Epithelial cell of esophagus (primary cell): Measurements from ENCODE around the gene ATXN7L1.
A peak's percentile ranks its signal among the peaks of the same experiment; 100 is the strongest.

Source experiments
- DNase-seq: peaks from one replicate; pipeline ENCODE4 v3.0.0; 2010; ENCODE audit warnings: low read depth
- H3K4me3 ChIP-seq: 2 replicates; pipeline ENCODE4 v1.5.1; 2011; ENCODE audit warnings: mild to moderate bottlenecking, low read length, control low read depth
- TF ChIP-seq, protein P1 (sequence below): IDR thresholded peaks from 2 replicates; pipeline ENCODE4 v1.5.1; 2011; ENCODE audit warnings: low read depth, mild to moderate bottlenecking, low read length, control low read depth, inconsistent platforms; ENCODE audit not compliant: insufficient read depth; ENCODE audit errors: missing control alignments

The ATXN7L1 gene

GRCh38 chr7:105837765-105838626 is 38.4 kb downstream of the ATXN7L1 start:
- H3K4me3 ChIP-seq = no peak overlapping the region
- no peak for DNase-seq
- TF ChIP-seq, protein P1, sequence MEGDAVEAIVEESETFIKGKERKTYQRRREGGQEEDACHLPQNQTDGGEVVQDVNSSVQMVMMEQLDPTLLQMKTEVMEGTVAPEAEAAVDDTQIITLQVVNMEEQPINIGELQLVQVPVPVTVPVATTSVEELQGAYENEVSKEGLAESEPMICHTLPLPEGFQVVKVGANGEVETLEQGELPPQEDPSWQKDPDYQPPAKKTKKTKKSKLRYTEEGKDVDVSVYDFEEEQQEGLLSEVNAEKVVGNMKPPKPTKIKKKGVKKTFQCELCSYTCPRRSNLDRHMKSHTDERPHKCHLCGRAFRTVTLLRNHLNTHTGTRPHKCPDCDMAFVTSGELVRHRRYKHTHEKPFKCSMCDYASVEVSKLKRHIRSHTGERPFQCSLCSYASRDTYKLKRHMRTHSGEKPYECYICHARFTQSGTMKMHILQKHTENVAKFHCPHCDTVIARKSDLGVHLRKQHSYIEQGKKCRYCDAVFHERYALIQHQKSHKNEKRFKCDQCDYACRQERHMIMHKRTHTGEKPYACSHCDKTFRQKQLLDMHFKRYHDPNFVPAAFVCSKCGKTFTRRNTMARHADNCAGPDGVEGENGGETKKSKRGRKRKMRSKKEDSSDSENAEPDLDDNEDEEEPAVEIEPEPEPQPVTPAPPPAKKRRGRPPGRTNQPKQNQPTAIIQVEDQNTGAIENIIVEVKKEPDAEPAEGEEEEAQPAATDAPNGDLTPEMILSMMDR = no peak

DNA sequence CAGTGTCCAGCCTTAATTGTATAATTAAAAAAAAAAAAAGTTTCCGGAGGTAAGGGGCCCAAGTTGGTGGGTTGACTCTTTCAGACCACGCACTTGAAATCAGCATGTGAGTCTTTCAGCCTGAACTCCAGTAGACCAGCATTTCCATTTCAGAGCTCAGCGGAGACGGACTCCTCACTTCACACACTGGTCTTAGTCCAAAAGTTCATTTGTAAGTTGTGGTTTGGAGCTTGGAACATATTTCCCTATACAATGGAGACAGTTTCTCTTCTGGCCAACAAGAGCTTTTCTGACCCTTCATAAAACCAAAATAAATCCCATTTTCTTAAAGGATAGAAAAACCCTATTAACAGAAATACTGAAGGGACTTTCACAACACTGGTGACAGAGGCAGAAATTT is 41.0 kb downstream of the ATXN7L1 start:
- TF ChIP-seq, protein P1 = no peak
- DNase-seq = no peak
- H3K4me3 ChIP-seq = no peak overlapping the region

DNA sequence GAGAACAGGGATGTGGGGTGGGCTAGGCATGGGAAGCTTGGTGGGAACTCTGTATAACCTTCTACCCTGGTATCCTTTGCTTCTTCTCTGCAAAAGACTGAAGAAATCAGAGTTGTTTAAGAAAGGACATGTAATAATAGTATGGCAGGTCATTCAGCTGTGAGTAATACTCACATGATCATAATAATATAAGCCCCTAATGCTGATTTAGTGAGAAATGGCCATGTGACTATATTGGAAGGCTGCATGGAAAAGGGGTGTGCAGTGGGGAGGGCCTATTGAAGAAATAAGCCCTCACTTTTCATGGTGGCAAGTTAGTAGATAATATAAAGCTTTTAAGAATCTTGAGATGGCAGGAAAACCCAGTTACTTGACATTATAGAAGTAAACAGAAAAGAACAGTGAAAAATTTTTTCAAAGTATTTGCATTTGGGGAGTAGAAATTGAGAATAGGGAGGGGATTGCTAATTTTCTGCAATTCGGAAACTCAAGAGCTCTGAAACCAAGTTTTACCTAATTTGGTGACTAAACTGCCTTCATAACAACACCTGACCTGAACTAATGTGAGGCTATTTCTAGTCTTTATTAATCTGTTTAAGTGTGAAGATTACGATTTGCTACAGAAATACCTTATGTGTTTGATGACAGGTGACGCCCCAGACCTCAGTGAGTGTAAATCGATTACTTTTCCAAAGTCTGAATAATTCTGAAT is 44.4 kb downstream of the ATXN7L1 start:
- TF ChIP-seq, protein P1 = no peak
- no peak for DNase-seq
- no peak overlapping the region for H3K4me3 ChIP-seq

DNA sequence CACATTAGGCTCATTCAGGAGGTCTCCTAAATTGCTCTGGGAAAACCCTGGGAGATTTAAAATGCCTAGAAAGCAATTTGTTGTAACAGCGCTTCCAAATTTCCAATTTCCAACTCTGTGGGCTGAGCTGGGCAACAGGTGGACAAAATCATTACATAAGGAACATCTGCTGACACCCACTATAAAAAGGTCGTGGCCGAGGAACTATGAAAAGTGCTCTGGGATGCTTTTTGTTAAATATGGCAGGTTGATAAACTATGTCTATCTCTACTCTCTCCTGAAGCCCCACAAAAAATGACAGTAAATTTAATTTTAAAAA is 45.1 kb downstream of the ATXN7L1 start:
- no peak overlapping the region for H3K4me3 ChIP-seq
- TF ChIP-seq, protein P1 = no peak
- no peak for DNase-seq

GRCh38 chr7:105830405-105831301 is 45.7 kb downstream of the ATXN7L1 start:
- DNase-seq = peak; percentile 83
- TF ChIP-seq, protein P1 = no peak
- H3K4me3 ChIP-seq = no peak overlapping the region

GRCh38 chr7:105829681-105830322 is 46.6 kb downstream of the ATXN7L1 start:
- no peak for DNase-seq
- TF ChIP-seq, protein P1 = no peak
- no peak overlapping the region for H3K4me3 ChIP-seq
